Pons (tissue), 1 donor: ENCODE results near the gene CAND2.
"Not testable (repeated sequence)": the region's sequence is repeated elsewhere in the genome, so short reads cannot be mapped to it uniquely, and the experiment has no call there.

Experiments
- DNase-seq: peaks from one replicate; pipeline ENCODE4 v3.0.0-alpha.2; 2016; ENCODE audit warnings: low spot score

Gene CAND2

GRCh38 chr3:12862387-12862786 is 65.9 kb downstream of the CAND2 start:
- DNase-seq: no peak

GRCh38 chr3:12865271-12865670 is 68.8 kb downstream of the CAND2 start:
- no peak for DNase-seq

GRCh38 chr3:12866836-12867235 is 70.4 kb downstream of the CAND2 start:
- no peak for DNase-seq

GRCh38 chr3:12868039-12869034 is 71.9 kb downstream of the CAND2 start:
- DNase-seq: peak; percentile 91

GRCh38 chr3:12869035-12869621 is 72.6 kb downstream of the CAND2 start:
- DNase-seq: no peak

GRCh38 chr3:12870942-12871341 is 74.5 kb downstream of the CAND2 start:
- DNase-seq: peak; percentile 37

GRCh38 chr3:12871404-12871983 is 75.0 kb downstream of the CAND2 start:
- DNase-seq: no peak

- DNase-seq: no peak
These were observed 79.7 kb downstream of the CAND2 start for GRCh38 chr3:12875857-12876836.

GRCh38 chr3:12877040-12877439 is 80.6 kb downstream of the CAND2 start:
- DNase-seq: no peak

- no peak for DNase-seq
These were observed 81.7 kb downstream of the CAND2 start for GRCh38 chr3:12878141-12878574.

- DNase-seq: not testable (repeated sequence)
These were observed 82.3 kb downstream of the CAND2 start for GRCh38 chr3:12878758-12879157.

GRCh38 chr3:12879191-12879815 is 82.8 kb downstream of the CAND2 start:
- DNase-seq: peak; percentile 37

GRCh38 chr3:12881858-12882257 is 85.4 kb downstream of the CAND2 start:
- DNase-seq: not testable (repeated sequence)

- no peak for DNase-seq
These were observed 86.1 kb downstream of the CAND2 start for GRCh38 chr3:12882336-12883310.

- peak; percentile 53 for DNase-seq
These were observed 87.8 kb downstream of the CAND2 start for GRCh38 chr3:12884186-12884680.
